HUES64 (cell line): ENCODE data around the gene SLC15A5.

Experiments used
- H3K27ac ChIP-seq: 2 replicates; pipeline ENCODE4 v1.7.0; 2013; ENCODE audit warnings: low read depth, low read length, inconsistent platforms
- H3K27me3 ChIP-seq: 2 replicates; pipeline ENCODE4 v1.6.1; 2013; ENCODE audit warnings: mild to moderate bottlenecking, low read length; ENCODE audit not compliant: insufficient read depth
- H3K36me3 ChIP-seq: 2 replicates; pipeline ENCODE4 v1.6.1; 2013; ENCODE audit warnings: mild to moderate bottlenecking, low read length; ENCODE audit not compliant: insufficient read depth
- H3K4me1 ChIP-seq: 2 replicates; pipeline ENCODE4 v1.6.1; 2013; ENCODE audit warnings: mild to moderate bottlenecking, low read length, moderate library complexity; ENCODE audit not compliant: insufficient read depth
- H3K4me3 ChIP-seq: 2 replicates; pipeline ENCODE4 v1.5.1; 2013; ENCODE audit warnings: mild to moderate bottlenecking, low read length, moderate library complexity
- H3K9ac ChIP-seq: 2 replicates; pipeline ENCODE4 v1.6.1; 2013; ENCODE audit warnings: mild to moderate bottlenecking, low read depth, low read length
- H3K9me3 ChIP-seq: 2 replicates; pipeline ENCODE4 v1.6.1; 2013; ENCODE audit warnings: low read depth, low read length; ENCODE audit not compliant: insufficient read depth
- WGBS: fragments of 150-250, 120-280 bp; methylation state at CpG from one replicate; pipeline ENCODE4 v1.1.7; 2013; ENCODE audit warnings: missing lambda C conversion rate; 5-methylcytosine and 5-hydroxymethylcytosine counted together

Gene SLC15A5

DNA sequence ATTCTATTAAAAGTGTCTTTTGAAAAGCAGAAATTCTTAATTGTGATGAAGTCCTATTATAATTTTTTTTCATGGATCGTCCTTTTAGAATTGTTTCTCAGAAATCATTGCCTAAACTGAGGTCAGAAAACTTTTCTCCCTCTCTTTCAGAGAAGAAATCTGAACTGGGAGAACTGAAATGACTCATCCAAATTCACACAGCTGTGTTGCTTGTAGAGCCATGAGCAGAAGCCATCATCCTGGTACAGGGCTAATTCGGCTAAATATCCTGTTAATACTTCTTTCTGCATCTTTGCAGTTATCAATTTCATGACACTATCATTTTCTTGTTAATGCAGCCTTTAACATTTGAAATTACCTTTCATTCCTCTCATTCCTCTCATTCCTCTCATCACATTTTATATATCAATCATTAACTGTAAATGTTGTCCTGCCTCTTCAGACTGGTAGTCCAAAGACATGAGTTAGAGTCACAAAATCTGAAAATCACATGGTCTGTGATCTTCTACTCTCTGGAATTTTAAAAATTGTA is 15.5 kb downstream of the SLC15A5 start:
- no peaks in the 10 kb centered on the region for H3K27me3 ChIP-seq

DNA sequence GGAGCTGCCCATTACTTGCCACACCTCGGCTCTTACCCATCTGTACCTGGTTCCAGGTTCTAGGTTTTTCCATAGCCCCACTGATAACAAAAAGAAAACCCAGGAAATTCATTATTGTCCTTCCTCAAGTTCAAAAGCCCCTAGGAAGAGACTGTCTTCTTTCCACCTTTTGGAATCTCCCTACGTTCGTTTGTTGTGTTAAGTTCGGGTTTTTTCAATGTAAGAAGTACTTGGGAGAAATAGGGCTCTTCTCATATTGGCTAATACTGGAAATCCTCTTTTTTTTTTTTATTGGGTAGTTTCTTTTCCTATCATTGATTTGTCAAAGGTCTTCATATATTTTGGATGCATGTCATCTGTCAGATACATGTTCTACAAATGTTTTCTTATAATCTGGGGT is 17.3 kb downstream of the SLC15A5 start:
- H3K27ac ChIP-seq: no peak overlapping the region
- over 99% methylated on average over 4 of the region's 4 CpGs for WGBS
- no peaks in the 10 kb centered on the region for H3K27me3 ChIP-seq
- no peaks in the 10 kb centered on the region for H3K36me3 ChIP-seq
- H3K4me1 ChIP-seq: no peaks in the 10 kb centered on the region
- H3K4me3 ChIP-seq: no peak overlapping the region
- H3K9me3 ChIP-seq: peaks cover 10% of the 10 kb centered on the region; the same call in 1 of the 2 replicates
- no peak overlapping the region for H3K9ac ChIP-seq

More for the DNA sequence above, 15.5 kb downstream of the SLC15A5 start:
- H3K9me3 ChIP-seq: peaks cover 10% of the 10 kb centered on the region; the same call in 1 of the 2 replicates
- no peak overlapping the region for H3K27ac ChIP-seq
- H3K36me3 ChIP-seq: no peaks in the 10 kb centered on the region
- H3K4me3 ChIP-seq: no peak overlapping the region
- H3K4me1 ChIP-seq: no peaks in the 10 kb centered on the region
- 95% methylated on average over 2 of the region's 2 CpGs for WGBS
- no peak overlapping the region for H3K9ac ChIP-seq

DNA sequence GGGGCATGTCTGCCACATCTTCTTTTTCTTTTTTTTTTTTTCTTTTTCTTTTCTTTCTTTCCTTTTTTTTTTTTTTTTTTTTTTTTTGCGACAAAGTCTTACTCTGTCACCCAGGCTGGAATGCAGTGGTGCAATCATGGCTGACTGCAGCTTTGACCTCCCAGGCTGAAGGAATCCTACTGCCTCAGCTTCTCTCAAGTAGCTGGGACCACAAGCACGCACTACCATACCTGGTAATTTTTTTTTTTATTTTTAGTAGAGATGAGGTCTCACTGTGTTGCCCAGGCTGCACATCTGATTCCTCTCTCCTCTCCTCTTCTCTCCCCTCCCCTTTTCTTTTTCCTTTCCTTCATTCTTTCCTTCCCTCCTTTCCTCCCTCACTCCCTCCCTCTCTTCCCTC is 18.5 kb downstream of the SLC15A5 start:
- no peaks in the 10 kb centered on the region for H3K36me3 ChIP-seq
- no peak overlapping the region for H3K27ac ChIP-seq
- H3K9ac ChIP-seq: no peak overlapping the region
- peaks cover 6% of the 10 kb centered on the region; the same call in 1 of the 2 replicates for H3K9me3 ChIP-seq
- no peaks in the 10 kb centered on the region for H3K4me1 ChIP-seq
- H3K4me3 ChIP-seq: no peak overlapping the region
- WGBS: 78% methylated on average over 1 of the region's 2 CpGs
- H3K27me3 ChIP-seq: no peaks in the 10 kb centered on the region

DNA sequence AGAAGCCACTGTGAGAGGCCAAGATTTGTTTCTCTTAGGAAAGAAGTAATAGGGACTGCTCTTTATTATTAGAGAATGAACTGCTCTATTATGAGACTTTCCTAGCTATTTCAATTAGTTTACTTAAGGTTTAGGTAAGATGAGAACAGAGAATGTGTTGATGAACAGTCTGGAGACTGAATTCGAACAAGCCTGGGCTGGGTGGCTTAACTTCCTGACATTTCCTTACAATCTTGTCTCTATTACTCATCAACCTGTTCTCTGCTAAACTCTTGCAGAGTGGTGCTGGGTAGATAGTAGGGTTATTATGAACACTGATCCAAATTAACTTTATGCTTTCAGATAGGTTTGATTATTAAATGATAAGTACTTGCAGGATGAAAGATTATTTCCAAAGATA is 31.2 kb downstream of the SLC15A5 start:
- H3K27me3 ChIP-seq: no peaks in the 10 kb centered on the region
- H3K36me3 ChIP-seq: no peaks in the 10 kb centered on the region
- H3K27ac ChIP-seq: no peak overlapping the region
- WGBS: 100% methylated on average over 1 of the region's 1 CpG
- H3K9ac ChIP-seq: no peak overlapping the region
- no peaks in the 10 kb centered on the region for H3K9me3 ChIP-seq
- no peaks in the 10 kb centered on the region for H3K4me1 ChIP-seq
- no peak overlapping the region for H3K4me3 ChIP-seq

DNA sequence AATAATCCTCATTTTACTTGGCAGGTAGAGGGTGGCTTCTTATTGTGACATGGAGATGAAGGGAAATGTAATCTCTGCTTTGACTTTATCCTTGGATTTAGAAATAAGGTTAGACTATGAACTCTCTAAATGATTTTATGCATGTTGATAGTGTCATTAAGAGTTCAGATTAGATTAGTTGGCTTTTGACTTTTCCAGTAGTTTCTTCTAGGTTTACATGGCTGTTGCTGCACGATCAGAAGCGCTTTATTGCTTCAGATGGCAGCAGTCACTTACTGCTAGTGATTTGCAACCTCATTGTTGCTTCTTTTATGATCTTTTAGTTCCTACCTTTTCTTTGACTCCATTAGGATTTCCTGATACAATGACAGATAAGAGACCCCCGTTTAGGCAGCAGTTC is 32.3 kb downstream of the SLC15A5 start:
- Histone ChIP-seq H3K36me3 (no peaks in the 10 kb centered on the region), H3K27me3 (no peaks in the 10 kb centered on the region), H3K4me1 (no peaks in the 10 kb centered on the region), H3K4me3 (no peak overlapping the region), H3K9ac (no peak overlapping the region), H3K27ac (no peak overlapping the region), H3K9me3 (no peaks in the 10 kb centered on the region)
- WGBS: 87% methylated on average over 3 of the region's 3 CpGs

DNA sequence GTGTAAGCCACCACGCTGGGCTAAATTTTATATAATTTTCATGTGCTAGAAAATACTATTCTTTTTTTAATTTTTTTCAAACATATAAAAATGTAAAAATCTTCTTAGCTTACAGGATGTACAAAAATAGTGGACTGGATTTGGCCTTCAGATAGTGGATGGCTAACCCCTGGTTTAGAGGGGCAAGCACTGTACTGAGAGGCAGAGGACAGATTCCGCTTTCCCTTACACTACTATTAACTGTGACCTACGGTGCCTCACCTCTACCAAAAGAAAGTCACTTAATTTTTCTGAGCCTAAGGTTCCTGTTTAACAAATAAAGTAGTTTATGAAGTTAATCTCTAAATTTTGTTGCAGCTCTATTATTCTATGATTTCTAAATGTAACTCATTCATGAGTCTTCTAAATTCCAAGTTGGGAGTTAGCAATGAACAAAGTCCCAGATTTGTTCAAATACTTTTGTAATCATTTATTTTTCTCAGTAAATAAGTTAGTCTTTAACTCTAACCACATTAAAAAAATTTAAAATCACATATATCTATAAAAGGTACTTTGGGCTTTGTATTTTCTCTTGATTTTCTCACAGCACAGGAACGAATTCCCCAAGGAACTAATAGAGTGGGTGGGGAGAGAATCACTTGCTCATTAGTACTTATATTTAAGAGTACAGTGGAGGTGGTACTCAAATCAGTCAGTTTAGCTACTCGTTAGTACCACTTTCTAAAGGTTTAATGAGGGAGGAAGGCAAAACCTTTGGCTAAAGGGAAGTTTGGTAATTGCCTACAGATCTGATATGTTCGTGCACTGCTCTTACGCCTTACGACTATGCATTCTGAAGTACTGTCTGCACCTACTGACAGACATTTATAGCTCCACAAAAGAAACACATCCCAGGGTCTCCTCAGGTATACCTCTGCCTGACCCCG is 33.7 kb downstream of the SLC15A5 start:
- 97% methylated on average over 8 of the region's 9 CpGs for WGBS
- H3K9me3 ChIP-seq: no peaks in the 10 kb centered on the region
- no peak overlapping the region for H3K9ac ChIP-seq

DNA sequence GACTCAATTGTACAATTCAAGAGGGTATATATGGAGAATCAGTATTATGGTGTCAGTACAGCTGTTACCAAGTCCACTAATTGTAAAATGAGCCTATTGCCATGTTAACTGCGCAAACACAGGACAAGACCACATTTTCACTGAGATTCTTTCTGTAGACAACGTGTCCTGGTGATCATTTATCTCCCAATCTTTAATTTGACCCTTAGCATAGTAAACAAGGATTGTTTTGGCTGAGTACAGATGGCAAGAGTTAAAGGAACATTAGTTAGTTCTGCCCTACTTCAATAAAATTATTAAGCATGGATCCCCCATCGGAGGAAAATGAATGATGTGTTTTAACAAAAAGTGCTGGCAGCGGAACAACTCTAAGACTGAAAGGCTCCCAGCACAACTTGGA is 36.1 kb downstream of the SLC15A5 start:
- no peaks in the 10 kb centered on the region for H3K9me3 ChIP-seq
- 100% methylated on average over 4 of the region's 4 CpGs for WGBS
- H3K27ac ChIP-seq: no peak overlapping the region
- H3K4me1 ChIP-seq: no peaks in the 10 kb centered on the region; the same call in 1 of the 2 replicates
- H3K4me3 ChIP-seq: no peak overlapping the region
- H3K36me3 ChIP-seq: no peaks in the 10 kb centered on the region
- no peaks in the 10 kb centered on the region for H3K27me3 ChIP-seq
- no peak overlapping the region for H3K9ac ChIP-seq

More for the DNA sequence above, 33.7 kb downstream of the SLC15A5 start:
- Histone ChIP-seq H3K4me1 (no peaks in the 10 kb centered on the region), H3K36me3 (no peaks in the 10 kb centered on the region), H3K27me3 (no peaks in the 10 kb centered on the region), H3K4me3 (no peak overlapping the region), H3K27ac (no peak overlapping the region)

DNA sequence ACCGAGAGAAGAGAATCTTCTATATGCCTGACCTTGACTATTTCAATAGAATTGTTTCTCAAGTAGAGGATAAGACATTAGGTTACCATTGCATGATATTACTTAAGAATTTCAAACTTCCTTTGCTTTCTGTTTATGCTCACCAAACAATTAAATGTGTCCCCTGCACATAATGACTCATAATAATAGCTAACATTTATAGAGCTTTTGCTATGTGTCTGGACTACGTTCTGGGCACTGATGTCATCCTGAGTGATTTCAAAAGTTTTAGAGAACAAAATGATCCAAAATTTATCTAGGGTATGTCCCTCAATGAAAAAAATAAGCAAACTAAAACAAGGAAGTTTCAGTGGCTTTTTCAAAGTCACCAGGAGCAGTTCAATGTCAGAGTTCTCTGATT is 38.8 kb downstream of the SLC15A5 start:
- no peaks in the 10 kb centered on the region for H3K36me3 ChIP-seq
- H3K9ac ChIP-seq: no peak overlapping the region
- no peak overlapping the region for H3K4me3 ChIP-seq
- H3K27ac ChIP-seq: no peak overlapping the region
- 100% methylated on average over 1 of the region's 2 CpGs for WGBS
- H3K27me3 ChIP-seq: no peaks in the 10 kb centered on the region
- H3K4me1 ChIP-seq: no peaks in the 10 kb centered on the region; the same call in 1 of the 2 replicates
- H3K9me3 ChIP-seq: no peaks in the 10 kb centered on the region

DNA sequence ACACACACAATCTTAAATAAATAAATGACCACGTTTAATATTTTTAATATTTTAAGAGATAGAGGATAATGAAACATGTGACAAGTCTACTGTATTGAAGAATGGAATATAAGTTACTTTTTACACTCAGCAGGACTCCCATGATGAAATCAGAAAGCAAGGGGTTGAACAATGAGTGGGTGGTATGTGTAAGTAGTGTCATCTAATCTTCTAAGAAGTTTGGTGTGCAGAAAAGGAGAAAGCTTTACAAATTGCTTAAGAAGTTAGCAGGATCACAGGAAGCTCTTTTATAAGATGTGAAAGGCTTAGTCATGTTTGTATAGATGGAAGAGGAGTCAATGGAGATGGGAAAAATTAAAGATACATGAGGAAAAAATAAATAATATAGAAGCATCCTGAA is 47.8 kb downstream of the SLC15A5 start:
- no peaks in the 10 kb centered on the region for H3K4me1 ChIP-seq
- WGBS: no CpG with 5 or more reads among the region's 1 CpG
- H3K9me3 ChIP-seq: peaks cover 10% of the 10 kb centered on the region; the same call in 1 of the 2 replicates
- no peaks in the 10 kb centered on the region for H3K36me3 ChIP-seq
- no peak overlapping the region for H3K27ac ChIP-seq
- no peak overlapping the region for H3K9ac ChIP-seq
- no peaks in the 10 kb centered on the region for H3K27me3 ChIP-seq
- H3K4me3 ChIP-seq: no peak overlapping the region

DNA sequence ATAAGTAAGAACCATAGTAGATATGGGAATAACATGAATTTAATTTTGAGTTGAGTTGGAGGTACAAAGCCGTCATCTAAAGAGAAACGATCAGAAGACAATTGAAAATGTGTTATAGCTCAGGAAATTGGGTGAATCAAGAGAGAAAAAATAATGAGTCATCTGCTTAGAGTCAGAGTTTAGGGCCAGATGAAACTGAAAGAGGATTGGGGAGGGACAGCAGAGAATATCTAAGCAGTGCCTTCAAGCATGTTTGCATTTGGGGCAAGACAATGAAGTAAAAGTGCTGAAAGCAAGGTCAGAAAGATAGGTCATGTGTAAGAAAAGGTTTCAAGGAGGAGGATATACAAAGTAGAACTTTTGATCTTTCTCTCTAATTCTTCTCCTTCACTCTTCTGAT is 49.4 kb downstream of the SLC15A5 start:
- 92% methylated on average over 2 of the region's 2 CpGs for WGBS
- no peak overlapping the region for H3K9ac ChIP-seq
- no peaks in the 10 kb centered on the region for H3K4me1 ChIP-seq
- peaks cover 10% of the 10 kb centered on the region; the same call in 1 of the 2 replicates for H3K9me3 ChIP-seq
- H3K27me3 ChIP-seq: no peaks in the 10 kb centered on the region
- no peaks in the 10 kb centered on the region for H3K36me3 ChIP-seq
- no peak overlapping the region for H3K27ac ChIP-seq
- H3K4me3 ChIP-seq: no peak overlapping the region

DNA sequence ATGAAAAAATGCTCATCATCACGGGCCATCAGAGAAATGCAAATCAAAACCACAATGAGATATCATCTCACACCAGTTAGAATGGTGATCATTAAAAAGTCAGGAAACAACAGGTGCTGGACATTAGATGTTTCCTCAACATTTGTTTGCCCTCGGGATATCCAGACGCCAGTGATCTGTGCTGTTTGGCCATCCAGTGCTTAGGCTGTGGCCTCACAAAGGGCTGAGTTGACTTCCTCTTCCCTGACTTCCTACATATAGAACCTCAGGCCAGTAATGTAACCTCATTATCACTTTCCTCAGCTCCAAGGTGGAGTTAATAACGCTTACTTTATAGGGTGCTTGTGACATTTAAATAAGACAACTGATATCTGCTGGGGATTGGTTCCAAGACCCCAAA is 51.8 kb downstream of the SLC15A5 start:
- H3K4me1 ChIP-seq: no peaks in the 10 kb centered on the region
- WGBS: 87% methylated on average over 3 of the region's 4 CpGs
- H3K36me3 ChIP-seq: no peaks in the 10 kb centered on the region
- no peak overlapping the region for H3K27ac ChIP-seq
- no peak overlapping the region for H3K4me3 ChIP-seq
- H3K27me3 ChIP-seq: no peaks in the 10 kb centered on the region
- no peaks in the 10 kb centered on the region for H3K9me3 ChIP-seq
- no peak overlapping the region for H3K9ac ChIP-seq
